NCI-H1930 (cell line): ENCODE results near the gene TFDP1.

ENCODE experiments used
- DNase-seq, 2 experiments: peaks; one replicate each; lab custom pipeline; 2025; lab: John Stamatoyannopoulos, UW

The TFDP1 gene

DNA sequence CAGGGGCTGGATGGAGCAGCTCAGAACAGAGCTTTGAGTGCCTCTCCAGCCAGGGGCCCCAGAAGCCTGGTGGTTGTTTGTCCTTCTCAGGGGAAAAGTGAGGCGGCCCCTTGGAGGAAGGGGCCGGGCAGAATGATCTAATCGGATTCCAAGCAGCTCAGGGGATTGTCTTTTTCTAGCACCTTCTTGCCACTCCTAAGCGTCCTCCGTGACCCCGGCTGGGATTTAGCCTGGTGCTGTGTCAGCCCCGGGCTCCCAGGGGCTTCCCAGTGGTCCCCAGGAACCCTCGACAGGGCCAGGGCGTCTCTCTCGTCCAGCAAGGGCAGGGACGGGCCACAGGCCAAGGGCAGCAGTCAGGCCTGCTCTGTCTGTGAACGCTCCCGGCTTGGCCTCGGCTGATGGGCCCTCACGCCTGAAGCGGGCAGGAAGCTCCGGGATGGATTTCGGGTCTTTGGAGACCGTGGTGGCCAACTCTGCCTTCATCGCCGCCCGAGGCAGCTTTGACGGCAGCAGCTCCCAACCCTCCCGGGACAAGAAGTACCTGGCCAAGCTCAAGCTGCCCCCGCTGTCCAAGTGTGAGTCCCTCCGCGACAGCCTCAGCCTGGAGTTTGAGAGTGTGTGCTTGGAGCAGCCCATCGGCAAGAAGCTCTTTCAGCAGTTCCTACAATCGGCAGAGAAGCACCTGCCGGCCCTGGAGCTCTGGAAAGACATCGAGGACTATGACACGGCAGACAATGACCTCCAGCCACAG lies 82.6 kb downstream of the TFDP1 start, which contains the start of gene GRK1:
Gene GRK1 (plus strand): TSS at position 269 of the 751 bp plus-strand sequence. CDS start 168 bp downstream, at position 437.
- DNase-seq: no peak

- no peak for DNase-seq
These were observed 83.4 kb downstream of the TFDP1 start for GRCh38 chr13:113667771-113668490.

GRCh38 chr13:113668491-113668971 lies 84.0 kb downstream of the TFDP1 start:
- DNase-seq: no peak

DNA sequence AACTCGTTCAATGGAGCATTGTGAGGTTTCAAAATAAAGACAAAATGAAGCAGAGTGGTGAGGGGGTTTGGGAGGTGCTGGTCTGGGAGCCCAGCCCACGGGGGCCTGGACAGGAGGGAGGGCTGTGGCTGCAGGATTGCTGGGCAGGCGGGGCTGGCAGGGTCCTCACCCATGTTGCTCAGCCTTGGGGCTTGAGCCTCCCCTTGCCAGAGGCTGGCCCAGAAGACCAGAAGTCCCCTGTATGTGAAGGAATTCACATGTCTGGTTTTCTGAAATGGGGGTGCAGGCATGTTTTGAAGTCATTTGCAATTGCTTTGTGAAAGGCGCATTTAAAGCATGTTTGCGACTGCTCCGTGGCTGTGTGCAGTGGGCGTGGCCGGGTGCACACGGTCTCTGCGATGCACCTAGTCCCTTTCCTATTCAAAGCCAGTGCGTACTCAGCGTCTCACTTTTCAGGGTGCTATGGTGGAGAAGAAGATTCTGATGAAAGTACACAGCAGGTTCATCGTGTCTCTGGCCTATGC lies 84.7 kb downstream of the TFDP1 start:
- DNase-seq: no peak

- DNase-seq: no peak
These were observed 85.3 kb downstream of the TFDP1 start for GRCh38 chr13:113669755-113670341.

- no peak for DNase-seq
These were observed 86.0 kb downstream of the TFDP1 start for GRCh38 chr13:113670541-113670940.

DNA sequence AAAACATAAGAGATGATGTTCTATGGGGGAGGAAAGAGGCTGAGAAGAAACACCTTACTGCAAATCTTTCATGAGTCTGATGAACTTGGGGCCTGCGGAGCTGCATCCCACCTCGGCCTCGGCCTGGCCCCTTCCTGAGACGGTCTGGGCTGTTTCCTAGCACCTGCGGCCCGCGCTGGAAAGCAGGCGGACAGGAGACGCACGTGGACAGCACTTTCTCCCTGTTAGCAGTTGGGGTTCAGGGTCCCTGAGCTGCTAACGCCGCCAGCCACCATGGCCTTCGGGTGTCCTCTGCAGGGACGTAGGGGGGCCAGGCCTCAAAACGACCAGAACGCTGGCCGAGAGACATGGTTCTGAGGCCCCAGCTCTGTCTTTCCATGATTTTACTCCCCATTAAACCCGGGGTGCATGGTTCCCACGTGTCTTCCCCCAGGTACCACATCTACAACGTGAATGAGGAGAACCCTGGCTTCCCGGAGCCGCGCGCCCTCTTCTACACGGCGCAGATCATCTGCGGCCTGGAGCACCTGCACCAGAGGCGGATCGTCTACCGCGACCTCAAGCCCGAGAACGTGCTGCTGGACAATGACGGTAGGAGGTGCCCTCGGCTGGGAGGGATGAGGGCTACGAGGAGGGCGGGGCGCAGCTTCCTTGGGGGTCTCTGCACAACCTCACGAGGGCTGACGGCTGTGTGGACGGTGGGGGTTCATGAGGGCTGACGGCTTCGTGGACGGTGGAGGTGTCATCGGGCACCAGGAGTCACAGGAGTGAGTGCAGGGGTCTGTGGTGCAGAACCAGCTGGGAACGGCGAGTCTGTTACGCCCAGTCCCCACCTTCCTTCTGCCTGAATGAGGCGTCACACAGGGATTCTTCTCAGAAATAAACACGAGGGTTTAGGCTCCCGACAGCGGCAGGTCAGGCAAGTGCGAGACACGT lies 86.8 kb downstream of the TFDP1 start:
- DNase-seq: no peak

GRCh38 chr13:113672002-113672651 lies 87.6 kb downstream of the TFDP1 start:
- DNase-seq: no peak
